ENCODE measurements around the gene PTX3. TPM values are rescaled to one million over a fixed set of nuclear protein-coding genes. Genes with fewer than 3 reads are reported as not detected.

The PTX3 gene
- polyA plus RNA-seq, 1 donor from 2014 or later: 0.57 TPM

DNA sequence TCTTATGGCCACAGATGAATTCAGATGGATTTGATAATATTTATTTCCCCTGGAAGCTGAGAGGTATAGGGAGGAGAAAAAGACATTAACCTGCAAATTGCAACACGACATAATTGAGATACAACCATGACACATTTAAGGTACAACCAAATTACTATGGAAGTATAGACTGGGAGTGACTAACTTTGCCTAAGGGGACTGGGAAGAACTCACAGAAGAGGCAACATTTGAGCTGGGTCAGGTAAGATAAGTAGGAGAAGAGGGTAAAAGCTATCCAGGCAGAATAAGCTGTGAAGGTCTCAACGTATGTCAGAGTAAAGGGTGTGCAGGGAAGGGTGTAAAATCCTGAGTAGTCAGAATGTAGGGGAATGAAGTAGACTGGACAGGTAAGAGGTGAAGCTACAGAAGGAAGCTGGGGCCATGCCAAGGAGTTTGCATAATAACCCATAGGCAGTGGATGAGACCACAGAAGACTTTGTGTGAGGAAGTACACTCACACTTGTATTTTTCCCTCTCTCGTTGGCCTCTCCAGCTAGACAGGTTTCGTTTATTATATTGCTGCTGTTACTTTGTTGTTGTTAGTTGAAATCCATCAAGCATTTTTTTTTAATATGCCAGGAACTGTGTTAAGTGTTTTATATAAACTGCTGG lies 28.0 kb upstream of the PTX3 start:
- TF ChIP-seq SMC3 (conservative IDR thresholded peaks at IDR 0.05; ENCODE audit: poor library complexity) (no peak), RAD21 (conservative IDR thresholded peaks at IDR 0.05) (no peak), TAF1 (IDR thresholded peaks at IDR 0.05; ENCODE audit: low read depth) (no peak), EZH2 (IDR thresholded peaks at IDR 0.05; ENCODE audit: borderline replicate concordance, insufficient read depth, low read length, poor library complexity, severe bottlenecking) (no peak), POLR2AphosphoS5 (IDR thresholded peaks at IDR 0.05) (no peak), EP300 (conservative IDR thresholded peaks at IDR 0.05; ENCODE audit: poor library complexity, severe bottlenecking) (no peak), MXI1 (conservative IDR thresholded peaks at IDR 0.05; ENCODE audit: poor library complexity, severe bottlenecking) (no peak)
- TF ChIP-seq, protein P1, sequence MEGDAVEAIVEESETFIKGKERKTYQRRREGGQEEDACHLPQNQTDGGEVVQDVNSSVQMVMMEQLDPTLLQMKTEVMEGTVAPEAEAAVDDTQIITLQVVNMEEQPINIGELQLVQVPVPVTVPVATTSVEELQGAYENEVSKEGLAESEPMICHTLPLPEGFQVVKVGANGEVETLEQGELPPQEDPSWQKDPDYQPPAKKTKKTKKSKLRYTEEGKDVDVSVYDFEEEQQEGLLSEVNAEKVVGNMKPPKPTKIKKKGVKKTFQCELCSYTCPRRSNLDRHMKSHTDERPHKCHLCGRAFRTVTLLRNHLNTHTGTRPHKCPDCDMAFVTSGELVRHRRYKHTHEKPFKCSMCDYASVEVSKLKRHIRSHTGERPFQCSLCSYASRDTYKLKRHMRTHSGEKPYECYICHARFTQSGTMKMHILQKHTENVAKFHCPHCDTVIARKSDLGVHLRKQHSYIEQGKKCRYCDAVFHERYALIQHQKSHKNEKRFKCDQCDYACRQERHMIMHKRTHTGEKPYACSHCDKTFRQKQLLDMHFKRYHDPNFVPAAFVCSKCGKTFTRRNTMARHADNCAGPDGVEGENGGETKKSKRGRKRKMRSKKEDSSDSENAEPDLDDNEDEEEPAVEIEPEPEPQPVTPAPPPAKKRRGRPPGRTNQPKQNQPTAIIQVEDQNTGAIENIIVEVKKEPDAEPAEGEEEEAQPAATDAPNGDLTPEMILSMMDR (IDR thresholded peaks at IDR 0.05; ENCODE audit: poor library complexity, severe bottlenecking): no peak
- TF ChIP-seq, protein P2, sequence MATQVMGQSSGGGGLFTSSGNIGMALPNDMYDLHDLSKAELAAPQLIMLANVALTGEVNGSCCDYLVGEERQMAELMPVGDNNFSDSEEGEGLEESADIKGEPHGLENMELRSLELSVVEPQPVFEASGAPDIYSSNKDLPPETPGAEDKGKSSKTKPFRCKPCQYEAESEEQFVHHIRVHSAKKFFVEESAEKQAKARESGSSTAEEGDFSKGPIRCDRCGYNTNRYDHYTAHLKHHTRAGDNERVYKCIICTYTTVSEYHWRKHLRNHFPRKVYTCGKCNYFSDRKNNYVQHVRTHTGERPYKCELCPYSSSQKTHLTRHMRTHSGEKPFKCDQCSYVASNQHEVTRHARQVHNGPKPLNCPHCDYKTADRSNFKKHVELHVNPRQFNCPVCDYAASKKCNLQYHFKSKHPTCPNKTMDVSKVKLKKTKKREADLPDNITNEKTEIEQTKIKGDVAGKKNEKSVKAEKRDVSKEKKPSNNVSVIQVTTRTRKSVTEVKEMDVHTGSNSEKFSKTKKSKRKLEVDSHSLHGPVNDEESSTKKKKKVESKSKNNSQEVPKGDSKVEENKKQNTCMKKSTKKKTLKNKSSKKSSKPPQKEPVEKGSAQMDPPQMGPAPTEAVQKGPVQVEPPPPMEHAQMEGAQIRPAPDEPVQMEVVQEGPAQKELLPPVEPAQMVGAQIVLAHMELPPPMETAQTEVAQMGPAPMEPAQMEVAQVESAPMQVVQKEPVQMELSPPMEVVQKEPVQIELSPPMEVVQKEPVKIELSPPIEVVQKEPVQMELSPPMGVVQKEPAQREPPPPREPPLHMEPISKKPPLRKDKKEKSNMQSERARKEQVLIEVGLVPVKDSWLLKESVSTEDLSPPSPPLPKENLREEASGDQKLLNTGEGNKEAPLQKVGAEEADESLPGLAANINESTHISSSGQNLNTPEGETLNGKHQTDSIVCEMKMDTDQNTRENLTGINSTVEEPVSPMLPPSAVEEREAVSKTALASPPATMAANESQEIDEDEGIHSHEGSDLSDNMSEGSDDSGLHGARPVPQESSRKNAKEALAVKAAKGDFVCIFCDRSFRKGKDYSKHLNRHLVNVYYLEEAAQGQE (IDR thresholded peaks at IDR 0.05; ENCODE audit: borderline replicate concordance): no peak
- Histone ChIP-seq H2AFZ (ENCODE audit: low read depth, low read length) (no peak overlapping the region), H3K79me2 (replicated peaks; ENCODE audit: insufficient read depth, low read length) (no peaks in the 10 kb centered on the region), H3K27me3 (ENCODE audit: insufficient read depth, low read depth, low read length) (no peaks in the 10 kb centered on the region), H3K36me3 (ENCODE audit: insufficient read depth, low read length) (no peaks in the 10 kb centered on the region), H3K4me3 (ENCODE audit: low read length) (no peak overlapping the region), H3K27ac (ENCODE audit: low read length) (no peak overlapping the region), H3K4me2 (ENCODE audit: low read length) (no peak overlapping the region), H4K20me1 (ENCODE audit: insufficient read depth) (no peaks in the 10 kb centered on the region), H3F3A (ENCODE audit: insufficient read depth, low read length, poor library complexity, severe bottlenecking) (no peaks in the 10 kb centered on the region), H3K9me2 (ENCODE audit: insufficient read depth, low read length) (no peaks in the 10 kb centered on the region), H3K9ac (ENCODE audit: low read length) (no peak overlapping the region), H3K9me3 (ENCODE audit: low read length) (no peaks in the 10 kb centered on the region)

DNA sequence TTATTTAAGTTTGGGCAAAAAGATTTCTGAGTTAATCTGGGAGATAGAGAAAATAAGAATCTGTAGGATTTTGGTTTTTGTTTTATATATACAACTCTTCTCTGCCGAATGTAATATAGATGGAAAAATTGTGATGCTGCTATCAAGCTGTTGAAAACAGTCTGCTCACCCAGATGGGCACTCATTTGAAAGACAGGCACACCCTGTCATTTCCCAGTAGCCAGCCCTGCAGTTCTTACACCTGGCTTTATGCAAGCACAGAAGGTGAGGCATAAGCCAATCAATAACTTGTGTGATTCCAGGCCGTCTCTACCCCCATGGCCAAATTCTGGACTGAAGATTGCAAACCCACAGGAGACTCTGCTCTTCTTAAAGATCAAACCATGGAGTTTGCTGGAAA lies 27.1 kb upstream of the PTX3 start:
- H3K36me3 ChIP-seq (ENCODE audit: insufficient read depth, low read length): no peaks in the 10 kb centered on the region
- H3K27me3 ChIP-seq (ENCODE audit: insufficient read depth, low read depth, low read length): no peaks in the 10 kb centered on the region
- H3K4me2 ChIP-seq (ENCODE audit: low read length): no peak overlapping the region
- no peaks in the 10 kb centered on the region for H3K9me2 ChIP-seq (ENCODE audit: insufficient read depth, low read length)
- no peaks in the 10 kb centered on the region for H3K79me2 ChIP-seq (replicated peaks; ENCODE audit: insufficient read depth, low read length)
- no peak overlapping the region for H3K9ac ChIP-seq (ENCODE audit: low read length)
- no peak overlapping the region for H3K4me3 ChIP-seq (ENCODE audit: low read length)
- no peak overlapping the region for H2AFZ ChIP-seq (ENCODE audit: low read depth, low read length)
- H4K20me1 ChIP-seq (ENCODE audit: insufficient read depth): no peaks in the 10 kb centered on the region
- TF ChIP-seq TAF1 (IDR thresholded peaks at IDR 0.05; ENCODE audit: low read depth): no peak
- TF ChIP-seq, protein P1 (IDR thresholded peaks at IDR 0.05; ENCODE audit: poor library complexity, severe bottlenecking): no peak
- no peak for TF ChIP-seq POLR2AphosphoS5 (IDR thresholded peaks at IDR 0.05)
- no peak for TF ChIP-seq EP300 (conservative IDR thresholded peaks at IDR 0.05; ENCODE audit: poor library complexity, severe bottlenecking)
- TF ChIP-seq, protein P2 (IDR thresholded peaks at IDR 0.05; ENCODE audit: borderline replicate concordance): no peak
- TF ChIP-seq SMC3 (conservative IDR thresholded peaks at IDR 0.05; ENCODE audit: poor library complexity): no peak
- no peak for TF ChIP-seq MXI1 (conservative IDR thresholded peaks at IDR 0.05; ENCODE audit: poor library complexity, severe bottlenecking)
- TF ChIP-seq RAD21 (conservative IDR thresholded peaks at IDR 0.05): no peak
- TF ChIP-seq EZH2 (IDR thresholded peaks at IDR 0.05; ENCODE audit: borderline replicate concordance, insufficient read depth, low read length, poor library complexity, severe bottlenecking): no peak
- no peaks in the 10 kb centered on the region for H3F3A ChIP-seq (ENCODE audit: insufficient read depth, low read length, poor library complexity, severe bottlenecking)
- H3K9me3 ChIP-seq (ENCODE audit: low read length): no peaks in the 10 kb centered on the region
- H3K27ac ChIP-seq (ENCODE audit: low read length): no peak overlapping the region

All from neural cell (in vitro differentiated cells).